ENCODE results near the gene PTPRM. TPM values are rescaled to one million over a fixed set of nuclear protein-coding genes. Genes with fewer than 3 reads are reported as not detected.

PTPRM gene
- total RNA-seq, 4 donors from 2014 or later = 22.5 to 92.5 (median 39.2) TPM

GRCh38 chr18:8298186-8298585 is 731.1 kb downstream of the PTPRM start:
- no peaks in the 10 kb centered on the region for H3K4me1 ChIP-seq
- no peaks in the 10 kb centered on the region for H3K9me3 ChIP-seq
- intact Hi-C loops (cut with DNase I; ENCODE audit: low total_unique reads) (no loop called here), in situ Hi-C loops (cut with MboI; ENCODE audit: low pct_ligation_motif_present in 1 of 4, low pct_unique_long_range_greater_than_20kb in 1 of 4, low sequenced_read_pairs in 3 of 4) (loop anchor here in 1 of 4 donors (25.0 kb wide), 1 partner anchor 111 kb away; no protein-coding TSS in a partner anchor)
- WGBS, 2 donors (ENCODE audit: low coverage in 1 of 2) = 86% methylated on average over 2 of the region's 2 CpGs; no CpG with 5 or more reads in 1 of the 2 donors
- H3K27ac ChIP-seq = no peak overlapping the region
- no peak overlapping the region for H3K4me3 ChIP-seq
- no peaks in the 10 kb centered on the region for H3K27me3 ChIP-seq
- H3K36me3 ChIP-seq = no peaks in the 10 kb centered on the region
- TF ChIP-seq POLR2AphosphoS5 (IDR thresholded peaks at IDR 0.05) (no peak), EP300 (IDR thresholded peaks at IDR 0.05; ENCODE audit: low read depth) (no peak), CTCF (IDR thresholded peaks at IDR 0.05) (no peak), POLR2A (IDR thresholded peaks at IDR 0.05) (no peak)
- no peak for DNase-seq

- TF ChIP-seq CTCF (IDR thresholded peaks at IDR 0.05) = no peak
- TF ChIP-seq POLR2A (IDR thresholded peaks at IDR 0.05) = no peak
- TF ChIP-seq EP300 (IDR thresholded peaks at IDR 0.05; ENCODE audit: low read depth) = no peak
- TF ChIP-seq POLR2AphosphoS5 (IDR thresholded peaks at IDR 0.05) = no peak
- H3K36me3 ChIP-seq = no peaks in the 10 kb centered on the region
These were observed 732.2 kb downstream of the PTPRM start for GRCh38 chr18:8299054-8299980.

DNA sequence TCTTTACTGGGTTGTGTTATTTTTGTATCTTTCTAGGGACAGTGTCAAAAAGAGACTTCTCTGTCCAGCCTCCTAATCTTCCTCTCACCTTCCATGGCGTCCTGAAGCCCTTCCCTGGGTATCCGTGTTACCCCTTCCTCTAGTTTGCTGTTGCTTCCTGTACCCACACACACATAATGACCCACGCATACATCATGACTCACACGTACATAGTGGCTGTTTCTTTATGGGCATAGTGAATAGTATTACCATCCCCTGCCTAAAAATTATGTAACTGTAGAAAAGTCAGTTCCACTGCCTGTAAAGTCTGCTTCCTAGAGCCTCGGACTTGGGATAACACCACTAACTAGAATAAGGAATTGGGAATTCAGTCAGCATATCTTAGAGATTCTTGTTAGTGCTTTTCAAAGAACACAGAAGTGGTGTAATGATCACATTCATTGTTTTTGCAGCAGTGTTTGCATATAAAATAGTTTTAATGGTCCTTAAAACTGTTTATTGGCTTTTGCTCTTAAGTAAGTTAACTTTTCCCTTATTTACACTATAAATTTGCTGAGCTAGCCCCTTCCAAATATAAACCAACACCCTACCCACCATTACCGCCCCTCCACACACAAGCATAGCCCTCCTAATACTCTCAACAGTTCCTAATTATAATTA is 733.8 kb downstream of the PTPRM start:
- 70 to 73% methylated on average over 6 of the region's 6 CpGs for WGBS, 2 donors (ENCODE audit: low coverage in 1 of 2)

More at GRCh38 chr18:8299054-8299980, 732.2 kb downstream of the PTPRM start:
- Histone ChIP-seq H3K9me3 (no peaks in the 10 kb centered on the region), H3K4me3 (no peak overlapping the region), H3K27me3 (no peaks in the 10 kb centered on the region), H3K4me1 (no peaks in the 10 kb centered on the region), H3K27ac (no peak overlapping the region)
- in situ Hi-C loops (cut with MboI; ENCODE audit: low pct_ligation_motif_present in 1 of 4, low pct_unique_long_range_greater_than_20kb in 1 of 4, low sequenced_read_pairs in 3 of 4) = loop anchor here in 1 of 4 donors (25.0 kb wide), 1 partner anchor 112 kb away; no protein-coding TSS in a partner anchor
- no peak for DNase-seq
- intact Hi-C loops (cut with DNase I; ENCODE audit: low total_unique reads) = no loop called here
- WGBS, 2 donors (ENCODE audit: low coverage in 1 of 2) = 32 to 80% methylated on average over 3 to 8 of the region's 8 CpGs

More for the DNA sequence above, 733.8 kb downstream of the PTPRM start:
- H3K36me3 ChIP-seq = no peaks in the 10 kb centered on the region
- no peaks in the 10 kb centered on the region for H3K27me3 ChIP-seq
- in situ Hi-C loops (cut with MboI; ENCODE audit: low pct_ligation_motif_present in 1 of 4, low pct_unique_long_range_greater_than_20kb in 1 of 4, low sequenced_read_pairs in 3 of 4) (no loop called here), intact Hi-C loops (cut with DNase I; ENCODE audit: low total_unique reads) (no loop called here)
- H3K4me1 ChIP-seq = no peaks in the 10 kb centered on the region
- H3K27ac ChIP-seq = no peak overlapping the region
- no peak for TF ChIP-seq EP300 (IDR thresholded peaks at IDR 0.05; ENCODE audit: low read depth)
- no peak for TF ChIP-seq POLR2AphosphoS5 (IDR thresholded peaks at IDR 0.05)
- no peak for TF ChIP-seq CTCF (IDR thresholded peaks at IDR 0.05)
- TF ChIP-seq POLR2A (IDR thresholded peaks at IDR 0.05) = no peak
- no peak for DNase-seq
- no peaks in the 10 kb centered on the region for H3K9me3 ChIP-seq
- no peak overlapping the region for H3K4me3 ChIP-seq
